ENCODE measurements around the gene ADAMTS6.

ADAMTS6 gene

GRCh38 chr5:65412842-65413241 is 68.9 kb downstream of the ADAMTS6 start:
- TF ChIP-seq CTCF (IDR thresholded peaks at IDR 0.05; ENCODE audit: low read length, missing control alignments): no peak
- no peak for DNase-seq (ENCODE audit: low read depth)
- no peak overlapping the region for H3K4me3 ChIP-seq (replicated peaks; ENCODE audit: low read depth, low read length)

- DNase-seq (ENCODE audit: low read depth): no peak
- H3K4me3 ChIP-seq (replicated peaks; ENCODE audit: low read depth, low read length): no peak overlapping the region
- TF ChIP-seq CTCF (IDR thresholded peaks at IDR 0.05; ENCODE audit: low read length, missing control alignments): no peak
These were observed 70.4 kb downstream of the ADAMTS6 start for GRCh38 chr5:65411356-65411755.

- TF ChIP-seq CTCF (IDR thresholded peaks at IDR 0.05; ENCODE audit: low read length, missing control alignments): no peak
- no peak overlapping the region for H3K4me3 ChIP-seq (replicated peaks; ENCODE audit: low read depth, low read length)
- peak; percentile 56 for DNase-seq (ENCODE audit: low read depth)
These were observed 86.1 kb downstream of the ADAMTS6 start for GRCh38 chr5:65395526-65396155.

- peak; percentile 97 for DNase-seq (ENCODE audit: low read depth)
- no peak for TF ChIP-seq CTCF (IDR thresholded peaks at IDR 0.05; ENCODE audit: low read length, missing control alignments)
- H3K4me3 ChIP-seq (replicated peaks; ENCODE audit: low read depth, low read length): no peak overlapping the region
These were observed 87.6 kb downstream of the ADAMTS6 start for GRCh38 chr5:65394087-65394486.

GRCh38 chr5:65391591-65391990 is 90.1 kb downstream of the ADAMTS6 start:
- H3K4me3 ChIP-seq (replicated peaks; ENCODE audit: low read depth, low read length): no peak overlapping the region
- TF ChIP-seq CTCF (IDR thresholded peaks at IDR 0.05; ENCODE audit: low read length, missing control alignments): no peak
- DNase-seq (ENCODE audit: low read depth): peak; percentile 58

GRCh38 chr5:65390208-65390607 is 91.5 kb downstream of the ADAMTS6 start:
- no peak for TF ChIP-seq CTCF (IDR thresholded peaks at IDR 0.05; ENCODE audit: low read length, missing control alignments)
- H3K4me3 ChIP-seq (replicated peaks; ENCODE audit: low read depth, low read length): no peak overlapping the region
- DNase-seq (ENCODE audit: low read depth): no peak

GRCh38 chr5:65383859-65384258 is 97.9 kb downstream of the ADAMTS6 start:
- DNase-seq (ENCODE audit: low read depth): no peak
- H3K4me3 ChIP-seq (replicated peaks; ENCODE audit: low read depth, low read length): no peak overlapping the region
- no peak for TF ChIP-seq CTCF (IDR thresholded peaks at IDR 0.05; ENCODE audit: low read length, missing control alignments)

All from fibroblast of pulmonary artery (primary cell).